ENCODE data around the gene PEX19.

- TF ChIP-seq CTCF (IDR thresholded peaks at IDR 0.05) (no peak), POLR2A (IDR thresholded peaks at IDR 0.05) (no peak)
Observed at GRCh38 chr1:160251011-160251410, 33.9 kb downstream of the PEX19 start.
